ENCODE measurements around the gene CHEK2. TPM values are rescaled to one million over a fixed set of nuclear protein-coding genes. Genes with fewer than 3 reads are reported as not detected.

Gene CHEK2
- total RNA-seq, 4 donors from 2014 or later: 2.6 to 14.4 (median 5.8) TPM

DNA sequence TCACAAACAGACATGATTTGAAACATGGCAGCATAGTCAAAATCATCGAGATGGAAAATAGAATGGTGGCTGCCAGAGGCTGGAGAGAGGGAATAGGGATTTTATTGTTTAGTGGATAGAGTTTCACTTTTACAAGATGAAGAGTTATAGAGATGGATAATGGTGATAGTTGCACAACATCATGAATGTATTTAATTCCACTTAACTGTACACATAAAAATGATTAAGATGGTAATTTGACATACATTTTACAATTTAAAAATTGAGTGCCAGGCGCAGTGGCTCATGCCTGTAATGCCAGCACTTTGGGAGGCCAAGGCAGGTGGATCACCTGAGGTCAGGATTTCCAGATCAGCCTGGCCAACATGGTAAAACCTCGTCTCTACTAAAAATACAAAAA is 83.2 kb downstream of the CHEK2 start:
- TF ChIP-seq, protein P1, sequence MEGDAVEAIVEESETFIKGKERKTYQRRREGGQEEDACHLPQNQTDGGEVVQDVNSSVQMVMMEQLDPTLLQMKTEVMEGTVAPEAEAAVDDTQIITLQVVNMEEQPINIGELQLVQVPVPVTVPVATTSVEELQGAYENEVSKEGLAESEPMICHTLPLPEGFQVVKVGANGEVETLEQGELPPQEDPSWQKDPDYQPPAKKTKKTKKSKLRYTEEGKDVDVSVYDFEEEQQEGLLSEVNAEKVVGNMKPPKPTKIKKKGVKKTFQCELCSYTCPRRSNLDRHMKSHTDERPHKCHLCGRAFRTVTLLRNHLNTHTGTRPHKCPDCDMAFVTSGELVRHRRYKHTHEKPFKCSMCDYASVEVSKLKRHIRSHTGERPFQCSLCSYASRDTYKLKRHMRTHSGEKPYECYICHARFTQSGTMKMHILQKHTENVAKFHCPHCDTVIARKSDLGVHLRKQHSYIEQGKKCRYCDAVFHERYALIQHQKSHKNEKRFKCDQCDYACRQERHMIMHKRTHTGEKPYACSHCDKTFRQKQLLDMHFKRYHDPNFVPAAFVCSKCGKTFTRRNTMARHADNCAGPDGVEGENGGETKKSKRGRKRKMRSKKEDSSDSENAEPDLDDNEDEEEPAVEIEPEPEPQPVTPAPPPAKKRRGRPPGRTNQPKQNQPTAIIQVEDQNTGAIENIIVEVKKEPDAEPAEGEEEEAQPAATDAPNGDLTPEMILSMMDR (IDR thresholded peaks at IDR 0.05; ENCODE audit: low read depth): no peak

DNA sequence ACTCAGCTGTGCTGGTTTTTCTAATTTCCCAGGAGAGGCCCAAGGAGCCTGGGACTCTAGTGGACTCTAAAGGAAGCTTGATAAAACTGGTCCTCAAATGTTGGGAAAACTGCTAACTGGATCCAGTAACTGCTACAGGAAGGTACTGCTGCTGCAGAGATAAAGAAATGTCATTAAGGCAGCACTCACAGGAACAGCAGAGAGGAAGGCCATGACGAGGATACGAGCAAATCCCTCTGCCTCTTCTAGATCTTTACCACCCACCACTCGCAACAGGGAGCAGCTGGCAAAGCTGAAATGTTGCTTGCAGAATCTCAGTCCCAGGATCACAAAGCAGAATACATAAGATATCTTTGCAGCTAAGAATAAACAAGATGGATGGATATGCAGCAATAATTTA is 85.4 kb downstream of the CHEK2 start:
- TF ChIP-seq, protein P1 (IDR thresholded peaks at IDR 0.05; ENCODE audit: low read depth): no peak

DNA sequence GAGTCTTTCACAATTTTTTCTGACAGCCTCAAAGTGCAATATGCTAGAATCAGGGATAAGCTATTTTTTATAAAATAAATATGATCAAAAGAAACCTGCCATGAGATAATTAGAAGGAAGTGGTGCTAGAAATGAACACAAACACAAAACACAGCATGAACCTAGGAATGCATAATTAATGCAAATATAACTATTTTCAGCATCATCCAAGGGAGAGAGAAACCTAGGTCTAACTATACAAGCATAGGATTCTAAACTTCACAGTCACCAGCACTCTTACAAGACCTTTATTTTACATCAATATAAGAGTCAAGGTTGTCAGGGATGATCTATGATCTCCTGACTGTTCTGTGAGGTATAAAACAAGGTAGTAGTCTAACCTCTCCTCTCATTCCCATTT is 91.2 kb downstream of the CHEK2 start:
- TF ChIP-seq, protein P1 (IDR thresholded peaks at IDR 0.05; ENCODE audit: low read depth): no peak

DNA sequence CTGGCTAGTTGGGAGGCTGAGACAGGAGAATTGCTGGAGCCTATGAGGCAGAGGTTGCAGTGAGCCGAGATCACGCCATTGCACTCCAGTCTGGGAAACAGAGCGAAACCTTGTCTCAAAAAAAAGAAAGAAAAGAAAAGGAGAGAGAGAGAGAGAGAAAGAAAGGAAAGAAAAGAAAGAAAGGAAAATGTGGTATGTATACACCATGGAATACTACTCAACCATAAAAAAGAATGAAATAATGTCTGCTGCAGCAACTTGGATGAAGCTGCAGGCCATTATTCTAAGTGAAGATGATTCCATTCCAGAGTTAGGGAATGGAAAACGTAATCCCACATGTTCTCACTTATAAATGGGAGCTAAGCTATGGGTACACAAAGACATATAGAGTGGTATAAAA is 92.8 kb downstream of the CHEK2 start:
- TF ChIP-seq, protein P1 (IDR thresholded peaks at IDR 0.05; ENCODE audit: low read depth): no peak

DNA sequence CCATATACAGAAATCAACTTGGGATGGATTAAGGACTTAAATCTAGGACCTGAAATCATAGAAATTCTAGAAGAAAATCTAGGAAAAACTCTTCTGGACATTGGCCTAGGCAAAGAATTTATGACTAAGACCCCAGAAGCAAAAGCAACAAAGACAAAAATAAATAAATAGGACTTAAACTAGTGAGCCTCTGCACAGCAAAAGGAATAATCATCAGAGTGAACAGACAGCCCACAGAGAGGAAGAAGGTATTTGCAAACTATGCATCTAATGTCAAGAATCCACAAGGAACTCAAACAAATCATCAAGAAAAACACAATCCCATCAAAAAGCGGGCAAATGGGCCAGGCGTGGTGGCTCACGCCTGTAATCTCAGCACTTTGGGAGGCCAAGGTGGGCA is 94.4 kb downstream of the CHEK2 start:
- TF ChIP-seq, protein P1 (IDR thresholded peaks at IDR 0.05; ENCODE audit: low read depth): no peak

DNA sequence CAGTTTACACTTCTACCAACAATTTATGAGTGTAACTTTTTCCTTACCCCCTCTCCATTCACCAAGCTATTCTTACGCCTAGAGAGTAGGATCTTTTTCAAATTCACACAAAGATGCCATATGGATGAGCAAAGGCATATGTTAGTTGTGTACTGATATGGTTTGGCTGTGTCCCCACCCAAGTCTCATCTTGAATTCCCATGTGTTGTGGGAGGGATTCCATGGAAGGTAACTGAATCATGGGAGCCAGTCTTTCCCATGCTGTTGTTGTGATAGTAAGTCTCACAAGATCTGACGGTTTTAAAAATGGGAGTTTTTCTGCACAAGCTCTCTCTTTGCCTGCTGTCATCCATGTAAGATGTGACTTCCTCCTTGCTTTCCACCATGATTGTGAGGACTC is 102.3 kb downstream of the CHEK2 start:
- TF ChIP-seq, protein P1 (IDR thresholded peaks at IDR 0.05; ENCODE audit: low read depth): no peak

Small RNAs within 50 kb of the gene (small RNA-seq; reads per million reads assigned to genes)
- gene RN7SL162P: not detected

Other genes starting within 250 kb of the CHEK2 start
- gene TTC28, start 62.0 kb downstream of the CHEK2 start, total RNA-seq: 10 to 100 TPM; 42.6 to 71.6 (median 43.4) TPM
- 10 to 100 TPM; 10.6 to 26.0 (median 20.9) TPM for gene HSCB, start 219 bp upstream of the CHEK2 start, total RNA-seq
- 10 to 100 TPM; 17.1 to 21.5 (median 18.4) TPM for gene CCDC117, start 30.9 kb upstream of the CHEK2 start, total RNA-seq
- 100 to 1,000 TPM in 1 of 4 donors, 10 to 100 TPM in 3; 87.5 to 185 (median 90.4) TPM for gene XBP1, start 58.7 kb upstream of the CHEK2 start, total RNA-seq
- 1 to 10 TPM; 1.7 to 8.1 (median 4.8) TPM for gene ZNRF3, start 141.8 kb upstream of the CHEK2 start, total RNA-seq